Sciatic nerve (tissue), 2 donors: Measurements from ENCODE around the gene ABLIM3. TPM values are rescaled to one million over a fixed set of nuclear protein-coding genes. Genes with fewer than 3 reads are reported as not detected.

ENCODE experiments used
- ATAC-seq: fragments of 200-7000 bp; cut with Tn5 transposase; one replicate; pipeline ENCODE4 v1.9.1; 2020; ENCODE audit warnings: mild to moderate bottlenecking, moderate library complexity
- DNase-seq: peaks from one replicate; pipeline ENCODE4 v3.0.0-alpha.2; 2020; ENCODE audit warnings: low spot score
- intact Hi-C: fragments of 100-400 bp; cut with DNase I; formaldehyde crosslinking; loops from one replicate; pipeline ENCODE4 v1.14.2; 2022
- total RNA-seq: library from RNA; stranded (reverse); fragmentation: NEBNext Ultra II Directional; extraction: Animal tissue kit (Norgen Biotek cat#: 25700); gene quantifications from one replicate; pipeline ENCODE4 v1.2.1, GENCODE V29; 2021
- donor health status: DM: no; HTN: no; CAD: no.
- donor health status: DM: no; HTN: no; CAD: no.

The ABLIM3 gene
- total RNA-seq, 1 donor from 2014 or later = 67.6 TPM

- ATAC-seq (no peak), DNase-seq (no peak)
- intact Hi-C loops = no loop called here
Measured at GRCh38 chr5:149207831-149208230, 66.5 kb downstream of the ABLIM3 start.

GRCh38 chr5:149210225-149210624 lies 68.9 kb downstream of the ABLIM3 start:
- ATAC-seq (no peak), DNase-seq (no peak)
- intact Hi-C loops = no loop called here

- ATAC-seq (no peak), DNase-seq (no peak)
- intact Hi-C loops = no loop called here
Measured at GRCh38 chr5:149210968-149211490, 69.7 kb downstream of the ABLIM3 start.

- intact Hi-C loops = no loop called here
- ATAC-seq = no peak
- DNase-seq = no peak
Measured at GRCh38 chr5:149211566-149211965, 70.3 kb downstream of the ABLIM3 start.

- ATAC-seq = no peak
- intact Hi-C loops = no loop called here
- DNase-seq = no peak
Measured at GRCh38 chr5:149212198-149212951, 71.1 kb downstream of the ABLIM3 start.

GRCh38 chr5:149213264-149213880 lies 72.1 kb downstream of the ABLIM3 start:
- intact Hi-C loops = no loop called here
- ATAC-seq (no peak), DNase-seq (no peak)

GRCh38 chr5:149215478-149216090 lies 74.3 kb downstream of the ABLIM3 start:
- ATAC-seq (peak; percentile 69), DNase-seq (no peak)
- intact Hi-C loops = no loop called here

GRCh38 chr5:149216496-149216895 lies 75.2 kb downstream of the ABLIM3 start:
- ATAC-seq = no peak
- no peak for DNase-seq
- intact Hi-C loops = no loop called here

GRCh38 chr5:149217096-149217802 lies 76.0 kb downstream of the ABLIM3 start:
- intact Hi-C loops = no loop called here
- no peak for ATAC-seq
- DNase-seq = no peak

- intact Hi-C loops = no loop called here
- ATAC-seq = no peak
- no peak for DNase-seq
Measured at GRCh38 chr5:149217803-149218155, 76.5 kb downstream of the ABLIM3 start.

- no peak for DNase-seq
Measured at GRCh38 chr5:149219584-149219983, 78.3 kb downstream of the ABLIM3 start.

GRCh38 chr5:149220750-149221149 lies 79.5 kb downstream of the ABLIM3 start:
- DNase-seq (no peak), ATAC-seq (no peak)
- intact Hi-C loops = no loop called here

More at GRCh38 chr5:149219584-149219983, 78.3 kb downstream of the ABLIM3 start:
- no peak for ATAC-seq
- intact Hi-C loops = no loop called here

- DNase-seq (no peak), ATAC-seq (peak; percentile 35)
- intact Hi-C loops = no loop called here
Measured at GRCh38 chr5:149221326-149221725, 80.0 kb downstream of the ABLIM3 start.

- intact Hi-C loops = no loop called here
- DNase-seq = no peak
- no peak for ATAC-seq
Measured at GRCh38 chr5:149221731-149222342, 80.5 kb downstream of the ABLIM3 start.

GRCh38 chr5:149223081-149223848 lies 82.0 kb downstream of the ABLIM3 start:
- ATAC-seq (peak; percentile 54), DNase-seq (no peak)
- intact Hi-C loops = no loop called here

GRCh38 chr5:149224282-149224681 lies 83.0 kb downstream of the ABLIM3 start:
- intact Hi-C loops = no loop called here
- ATAC-seq (no peak), DNase-seq (no peak)

- DNase-seq = no peak
- ATAC-seq = no peak
- intact Hi-C loops = loop anchor here (5.0 kb wide), 1 partner anchor 85 kb away; the partner anchor contains the start of gene ABLIM3
Measured at GRCh38 chr5:149227168-149227826, 86.0 kb downstream of the ABLIM3 start.
